Skeletal muscle satellite cell (primary cell): ENCODE measurements around the gene MS4A14.

Experiments used
- H3K27me3 ChIP-seq: 2 replicates; pipeline ENCODE4 v1.7.0; 2013; ENCODE audit warnings: low read length; ENCODE audit not compliant: control insufficient read depth, insufficient read depth
- H3K36me3 ChIP-seq: 2 replicates; pipeline ENCODE4 v1.7.0; 2013; ENCODE audit warnings: mild to moderate bottlenecking, control low read depth, low read length; ENCODE audit not compliant: insufficient read depth
- H3K4me1 ChIP-seq: 2 replicates; pipeline ENCODE4 v1.7.0; 2013; ENCODE audit warnings: low read length; ENCODE audit not compliant: control insufficient read depth, insufficient read depth
- H3K4me2 ChIP-seq: 2 replicates; pipeline ENCODE4 v1.7.0; 2013; ENCODE audit warnings: mild to moderate bottlenecking, low read length
- H3K4me3 ChIP-seq: 2 replicates; pipeline ENCODE4 v1.7.0; 2013; ENCODE audit warnings: low read length
- H3K9ac ChIP-seq: 2 replicates; pipeline ENCODE4 v1.7.0; 2013; ENCODE audit warnings: mild to moderate bottlenecking, low read depth, low read length, moderate library complexity
- H3K9me3 ChIP-seq: replicated peaks from 2 replicates; pipeline ENCODE4 v1.7.0; 2013; ENCODE audit warnings: mild to moderate bottlenecking, control low read depth, low read length

Gene MS4A14

GRCh38 chr11:60392361-60392760 is 3.9 kb upstream of the MS4A14 start:
- Histone ChIP-seq H3K4me3 (no peak overlapping the region), H3K9me3 (no peaks in the 10 kb centered on the region)

GRCh38 chr11:60393016-60393415 is 3.2 kb upstream of the MS4A14 start:
- no peak overlapping the region for H3K4me3 ChIP-seq
- H3K4me2 ChIP-seq = no peak overlapping the region
- no peak overlapping the region for H3K9ac ChIP-seq
- no peaks in the 10 kb centered on the region for H3K36me3 ChIP-seq
- no peaks in the 10 kb centered on the region for H3K9me3 ChIP-seq
- H3K4me1 ChIP-seq = no peaks in the 10 kb centered on the region
- no peaks in the 10 kb centered on the region for H3K27me3 ChIP-seq

More at GRCh38 chr11:60392361-60392760, 3.9 kb upstream of the MS4A14 start:
- Histone ChIP-seq H3K9ac (no peak overlapping the region), H3K4me1 (no peaks in the 10 kb centered on the region), H3K27me3 (no peaks in the 10 kb centered on the region), H3K36me3 (no peaks in the 10 kb centered on the region), H3K4me2 (no peak overlapping the region)

GRCh38 chr11:60394666-60395380 is 1.4 kb upstream of the MS4A14 start:
- no peaks in the 10 kb centered on the region for H3K4me1 ChIP-seq
- H3K9me3 ChIP-seq = peaks cover 3% of the 10 kb centered on the region
- no peaks in the 10 kb centered on the region for H3K36me3 ChIP-seq
- H3K4me2 ChIP-seq = no peak overlapping the region
- no peaks in the 10 kb centered on the region for H3K27me3 ChIP-seq
- no peak overlapping the region for H3K4me3 ChIP-seq
- H3K9ac ChIP-seq = no peak overlapping the region

- Histone ChIP-seq H3K4me2 (no peak overlapping the region), H3K9ac (no peak overlapping the region), H3K4me1 (no peaks in the 10 kb centered on the region), H3K36me3 (no peaks in the 10 kb centered on the region), H3K9me3 (peaks cover 3% of the 10 kb centered on the region), H3K27me3 (no peaks in the 10 kb centered on the region), H3K4me3 (no peak overlapping the region)
Observed at GRCh38 chr11:60396799-60397198, 540 bp downstream of the MS4A14 start.

GRCh38 chr11:60420015-60420414 is 23.8 kb downstream of the MS4A14 start:
- no peak overlapping the region for H3K4me3 ChIP-seq
- no peak overlapping the region for H3K4me2 ChIP-seq
- H3K36me3 ChIP-seq = no peaks in the 10 kb centered on the region
- H3K9me3 ChIP-seq = no peaks in the 10 kb centered on the region
- H3K4me1 ChIP-seq = no peaks in the 10 kb centered on the region
- H3K9ac ChIP-seq = no peak overlapping the region
- no peaks in the 10 kb centered on the region for H3K27me3 ChIP-seq

- Histone ChIP-seq H3K4me3 (no peak overlapping the region), H3K9ac (no peak overlapping the region), H3K9me3 (no peaks in the 10 kb centered on the region), H3K4me1 (no peaks in the 10 kb centered on the region), H3K27me3 (no peaks in the 10 kb centered on the region), H3K4me2 (no peak overlapping the region), H3K36me3 (no peaks in the 10 kb centered on the region)
Observed at GRCh38 chr11:60422609-60423008, 26.4 kb downstream of the MS4A14 start.

GRCh38 chr11:60428517-60428916 is 32.3 kb downstream of the MS4A14 start:
- Histone ChIP-seq H3K4me1 (no peaks in the 10 kb centered on the region), H3K9ac (no peak overlapping the region), H3K27me3 (no peaks in the 10 kb centered on the region), H3K4me2 (no peak overlapping the region), H3K4me3 (no peak overlapping the region), H3K9me3 (peaks cover 3% of the 10 kb centered on the region), H3K36me3 (no peaks in the 10 kb centered on the region)

- no peak within 1 kb of the TSS for H3K4me2 ChIP-seq
- H3K4me3 ChIP-seq = no peak within 1 kb of the TSS
- H3K36me3 ChIP-seq = no peaks in the 10 kb centered on the region
- H3K4me1 ChIP-seq = no peaks in the 10 kb centered on the region
- no peak within 1 kb of the TSS for H3K9ac ChIP-seq
- peaks cover 3% of the 10 kb centered on the region for H3K9me3 ChIP-seq
- no peaks in the 10 kb centered on the region for H3K27me3 ChIP-seq
Observed at GRCh38 chr11:60429272-60429671, 33.0 kb downstream of the MS4A14 start, which contains the start of gene MS4A5. Gene MS4A5, plus strand, starts transcription at chr11:60429572. Its CDS starts 103 bp downstream, at chr11:60429675.

GRCh38 chr11:60431251-60431650 is 35.0 kb downstream of the MS4A14 start:
- no peaks in the 10 kb centered on the region for H3K27me3 ChIP-seq
- H3K4me2 ChIP-seq = no peak overlapping the region
- H3K9ac ChIP-seq = no peak overlapping the region
- no peaks in the 10 kb centered on the region for H3K4me1 ChIP-seq
- no peaks in the 10 kb centered on the region for H3K36me3 ChIP-seq
- H3K9me3 ChIP-seq = peaks cover 3% of the 10 kb centered on the region
- H3K4me3 ChIP-seq = no peak overlapping the region

- Histone ChIP-seq H3K4me3 (no peak overlapping the region), H3K4me1 (no peaks in the 10 kb centered on the region), H3K9me3 (peaks cover 2% of the 10 kb centered on the region), H3K9ac (no peak overlapping the region), H3K36me3 (no peaks in the 10 kb centered on the region), H3K4me2 (no peak overlapping the region), H3K27me3 (no peaks in the 10 kb centered on the region)
Observed at GRCh38 chr11:60433401-60433800, 37.1 kb downstream of the MS4A14 start.

- Histone ChIP-seq H3K4me1 (no peaks in the 10 kb centered on the region), H3K9me3 (no peaks in the 10 kb centered on the region), H3K36me3 (no peaks in the 10 kb centered on the region), H3K4me3 (no peak overlapping the region), H3K27me3 (no peaks in the 10 kb centered on the region), H3K4me2 (no peak overlapping the region), H3K9ac (no peak overlapping the region)
Observed at GRCh38 chr11:60447070-60447469, 50.8 kb downstream of the MS4A14 start.

- H3K4me2 ChIP-seq = no peak overlapping the region
- H3K9ac ChIP-seq = no peak overlapping the region
- no peaks in the 10 kb centered on the region for H3K27me3 ChIP-seq
- H3K4me3 ChIP-seq = no peak overlapping the region
- no peaks in the 10 kb centered on the region for H3K36me3 ChIP-seq
- no peaks in the 10 kb centered on the region for H3K9me3 ChIP-seq
- no peaks in the 10 kb centered on the region for H3K4me1 ChIP-seq
Observed at GRCh38 chr11:60447846-60448245, 51.6 kb downstream of the MS4A14 start.
